HG03575 (cell line): ENCODE data around the gene MBD3L2B.
"Not testable (repeated sequence)": the region's sequence is repeated elsewhere in the genome, so short reads cannot be mapped to it uniquely, and the experiment has no call there.

Experiments
- ATAC-seq: cut with Tn5 transposase; IDR thresholded peaks from one replicate; pipeline ENCODE4 v1.9.1; 2021; ENCODE audit not compliant: unreplicated experiment, insufficient number of reproducible peaks, low FRiP score; ENCODE audit errors: extremely low read depth

The MBD3L2B gene

GRCh38 chr19:7028790-7029189 lies 7.6 kb upstream of the MBD3L2B start:
- not testable (repeated sequence) for ATAC-seq

DNA sequence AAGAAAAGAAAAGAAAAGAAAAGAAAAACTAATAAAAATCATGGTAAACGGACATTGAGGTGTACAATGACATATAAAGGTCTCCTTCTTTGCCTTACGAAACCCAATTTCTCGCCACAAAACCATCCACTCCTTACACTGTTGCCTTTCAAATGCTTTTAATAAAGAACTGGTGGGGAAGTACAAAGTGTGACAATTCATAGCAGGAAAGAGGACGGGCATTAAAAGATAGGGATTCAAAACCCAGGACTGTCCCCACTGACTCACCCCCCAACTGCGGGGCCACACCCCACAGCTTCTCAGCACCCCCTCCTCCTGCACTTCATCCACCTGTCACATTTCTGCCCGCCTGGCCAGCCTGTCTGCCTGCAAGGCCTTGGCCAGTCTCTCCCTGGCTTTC lies 2.4 kb downstream of the MBD3L2B start:
- ATAC-seq: no peak

GRCh38 chr19:7013678-7014077 lies 7.6 kb downstream of the MBD3L2B start:
- ATAC-seq: no peak

GRCh38 chr19:7010722-7011593 lies 10.3 kb downstream of the MBD3L2B start:
- ATAC-seq: no peak

- no peak for ATAC-seq
Measured at GRCh38 chr19:7007859-7008258, 13.4 kb downstream of the MBD3L2B start.

- ATAC-seq: no peak
Measured at GRCh38 chr19:7006135-7006704, 15.0 kb downstream of the MBD3L2B start.

DNA sequence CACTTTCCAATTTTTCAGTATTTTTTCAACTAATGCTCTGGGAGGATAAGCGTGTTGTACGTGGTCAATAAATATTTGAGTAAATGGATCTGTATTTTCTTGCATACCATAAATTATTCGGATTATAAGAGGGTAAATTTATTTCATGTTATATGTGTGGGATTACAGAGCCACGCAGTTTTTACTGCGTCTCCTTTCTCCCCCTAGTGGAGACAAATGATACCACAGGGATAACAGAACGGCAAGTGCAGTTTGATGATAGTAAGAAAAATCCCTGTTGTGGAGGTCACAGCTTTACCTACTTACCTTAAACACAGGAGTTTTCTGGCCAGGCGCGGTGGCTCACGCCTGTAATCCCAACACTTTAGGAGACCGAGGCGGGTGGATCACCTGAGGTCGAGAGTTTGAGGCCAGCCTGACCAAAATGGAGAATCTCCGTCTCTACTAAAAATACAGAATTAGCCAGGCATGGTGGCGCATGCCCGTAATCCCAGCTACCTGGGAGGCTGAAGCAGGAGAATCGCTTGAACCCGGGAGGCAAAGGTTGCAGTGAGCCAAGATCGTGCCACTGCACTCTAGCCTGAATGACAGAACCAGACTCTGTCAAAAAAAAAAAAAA lies 16.8 kb downstream of the MBD3L2B start:
- no peak for ATAC-seq

GRCh38 chr19:7000816-7001215 lies 20.4 kb downstream of the MBD3L2B start:
- ATAC-seq: no peak

GRCh38 chr19:7000333-7000732 lies 20.9 kb downstream of the MBD3L2B start:
- no peak for ATAC-seq

DNA sequence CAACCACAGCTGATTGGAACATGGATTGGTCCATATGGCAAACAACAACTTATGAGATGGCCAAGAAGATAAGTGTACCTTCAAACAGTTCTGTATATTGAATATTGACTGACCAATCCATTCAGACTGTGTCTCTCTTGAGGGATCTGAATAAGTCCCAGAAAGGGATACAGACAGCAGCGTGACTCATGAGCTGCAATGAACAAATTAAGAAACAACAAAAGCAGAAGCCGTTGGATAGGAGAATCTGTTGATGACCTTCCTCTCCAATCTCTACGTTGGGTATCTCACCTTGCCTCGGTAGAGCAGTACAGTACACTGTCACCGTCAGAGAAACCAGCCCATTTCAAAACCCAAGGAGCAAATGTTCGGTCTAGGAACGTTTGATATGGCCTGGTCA lies 21.3 kb downstream of the MBD3L2B start:
- no peak for ATAC-seq

DNA sequence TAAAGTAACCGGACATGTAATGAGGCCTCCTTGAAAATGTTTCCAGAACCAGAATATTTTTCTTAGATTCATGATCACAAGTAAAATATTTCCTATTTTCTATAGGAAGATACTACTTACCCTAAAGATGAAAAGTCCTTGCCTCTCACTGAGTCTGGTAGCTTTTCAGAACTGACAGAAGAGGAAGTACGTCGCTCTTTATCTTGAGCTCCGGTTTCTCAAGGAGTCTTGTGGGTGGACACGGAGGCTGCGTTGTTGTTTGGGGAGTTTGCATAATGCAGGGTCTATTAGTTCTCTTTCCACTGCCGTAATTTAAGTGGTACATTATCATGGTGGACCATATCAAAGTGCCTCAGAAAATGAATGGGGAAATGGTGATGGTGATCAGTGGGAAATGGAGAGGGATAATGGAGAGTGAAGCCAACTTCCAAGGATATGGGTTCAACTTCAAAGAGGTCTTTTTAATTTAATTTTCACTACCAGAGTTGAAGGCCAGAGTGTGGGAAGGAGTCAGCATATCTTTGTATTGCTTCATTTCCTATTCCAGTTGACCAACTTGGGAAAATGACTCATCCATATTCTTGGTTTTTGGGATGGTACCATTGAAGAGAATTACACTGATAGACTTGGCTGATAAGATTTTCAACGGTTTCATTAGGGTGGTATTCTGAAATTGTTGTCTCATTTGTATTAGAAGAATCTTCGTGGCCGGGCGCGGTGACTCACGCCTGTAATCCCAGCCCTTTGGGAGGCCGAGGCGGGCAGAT lies 23.4 kb downstream of the MBD3L2B start:
- ATAC-seq: no peak

- no peak for ATAC-seq
Measured at GRCh38 chr19:6996810-6997209, 24.4 kb downstream of the MBD3L2B start.

- no peak for ATAC-seq
Measured at GRCh38 chr19:6995054-6995453, 26.2 kb downstream of the MBD3L2B start.

DNA sequence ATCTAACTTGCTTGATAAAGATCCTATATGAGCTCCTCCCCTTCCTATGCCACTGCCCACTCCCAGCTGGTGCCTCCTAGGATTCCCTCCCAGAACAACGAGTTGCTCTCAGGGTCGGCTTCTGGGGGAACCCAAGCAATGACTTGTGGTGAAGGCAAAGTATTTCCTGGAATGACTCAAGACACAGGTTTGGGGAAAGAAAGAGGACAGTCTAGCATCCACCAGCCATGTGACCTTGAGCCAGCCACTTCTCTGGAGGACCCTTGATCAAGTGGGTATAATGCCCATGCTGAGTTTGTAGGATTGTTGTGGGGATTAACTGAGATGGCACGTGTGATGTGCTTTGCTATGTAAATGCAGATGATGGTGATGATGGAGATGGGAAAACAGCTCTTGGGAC lies 33.0 kb downstream of the MBD3L2B start:
- ATAC-seq: no peak

DNA sequence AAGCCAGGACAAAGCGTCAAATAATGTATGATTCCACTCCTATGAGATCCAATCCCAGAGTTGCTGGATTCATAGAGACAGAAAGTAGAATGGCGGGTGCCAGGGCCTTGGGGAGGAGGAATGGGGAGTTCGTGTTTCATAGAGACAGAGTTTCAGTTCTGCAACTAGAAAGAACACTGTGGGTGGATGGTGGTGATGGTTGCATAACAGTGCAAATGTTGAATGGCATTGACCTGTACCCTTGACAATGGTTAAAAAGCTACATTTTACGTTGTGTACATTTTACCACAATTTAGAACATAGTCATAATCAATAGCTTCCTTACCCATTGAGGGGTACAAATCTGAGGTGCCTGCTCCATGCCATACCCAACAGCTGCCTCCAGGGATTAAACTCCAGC lies 33.4 kb downstream of the MBD3L2B start:
- ATAC-seq: no peak

- no peak for ATAC-seq
Measured at GRCh38 chr19:6983448-6983847, 37.8 kb downstream of the MBD3L2B start.

GRCh38 chr19:6979399-6979798 lies 41.8 kb downstream of the MBD3L2B start:
- ATAC-seq: no peak

GRCh38 chr19:6976197-6976596 lies 45.0 kb downstream of the MBD3L2B start:
- ATAC-seq: no peak

GRCh38 chr19:6971366-6971765 lies 49.9 kb downstream of the MBD3L2B start:
- no peak for ATAC-seq

GRCh38 chr19:6970443-6970842 lies 50.8 kb downstream of the MBD3L2B start:
- no peak for ATAC-seq
